ENCODE data around the gene RBM28. TPM values are rescaled to one million over a fixed set of nuclear protein-coding genes. Genes with fewer than 3 reads are reported as not detected.

The RBM28 gene
- polyA plus RNA-seq, 1 donor (not counting 4 experiments of a cell fraction or from before 2014, with no cell fraction given): 36.4 TPM

DNA sequence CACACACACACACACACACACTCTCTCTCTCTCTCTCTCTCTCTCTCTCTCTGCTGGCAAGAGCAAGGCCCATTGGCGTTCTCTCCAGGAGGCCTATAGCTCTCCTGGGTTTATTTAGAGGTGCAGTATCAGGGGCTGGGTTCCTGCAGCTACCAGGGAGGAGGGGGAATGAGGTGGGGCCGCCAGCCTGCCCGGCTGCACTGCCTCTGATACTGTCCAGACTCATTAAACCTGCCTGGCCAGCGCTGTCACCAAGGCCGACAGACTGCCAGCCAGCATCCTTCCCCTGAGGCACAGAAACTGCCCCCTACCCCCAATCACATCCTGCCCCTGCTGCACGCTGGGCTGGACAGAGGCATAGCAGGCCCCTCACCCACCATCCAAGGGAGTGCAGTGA, 13.5 kb upstream of the RBM28 start:
- peaks cover 11% of the 10 kb centered on the region for H3K27me3 ChIP-seq (ENCODE audit: control insufficient read depth, extremely low read depth, insufficient read depth, low read length)

GRCh38 chr7:128356546-128357216, 13.0 kb upstream of the RBM28 start:
- peaks cover 6% of the 10 kb centered on the region for H3K4me1 ChIP-seq (ENCODE audit: control insufficient read depth, extremely low read depth, insufficient read depth, low read length)
- DNase-seq (ENCODE audit: low read depth, low spot score) (no peak), FAIRE-seq (no peak)
- no peaks in the 10 kb centered on the region for H3K79me2 ChIP-seq (ENCODE audit: control insufficient read depth, insufficient read depth, low read length)
- H3K4me3 ChIP-seq (ENCODE audit: control insufficient read depth in 2 of 3, extremely low read depth in 1 of 3, insufficient read depth in 2 of 3, low read depth in 1 of 3, low read length in 3 of 3): no peak overlapping the region
- no peak overlapping the region for H3K9ac ChIP-seq (ENCODE audit: control insufficient read depth, extremely low read depth, insufficient read depth, low read length)
- H3K9me3 ChIP-seq (ENCODE audit: control insufficient read depth, low read depth, low read length): no peaks in the 10 kb centered on the region
- dilution Hi-C loops (cut with MboI; ENCODE audit: extremely low pct_ligation_motif_present, low sequenced_read_pairs): no loop called here
- no peak for TF ChIP-seq EZH2 (IDR thresholded peaks at IDR 0.05; ENCODE audit: low read length)
- TF ChIP-seq CTCF (optimal IDR thresholded peaks at IDR 0.05 in 1 of 3, IDR thresholded peaks at IDR 0.05 in 1 of 3, conservative IDR thresholded peaks at IDR 0.05 in 1 of 3; ENCODE audit: extremely low read depth in 1 of 3, insufficient read depth in 2 of 3, low read length in 3 of 3): no peak
- H3K36me3 ChIP-seq (ENCODE audit: control insufficient read depth in 2 of 2, extremely low read depth in 1 of 2, insufficient read depth in 2 of 2, low read length in 2 of 2): no peaks in the 10 kb centered on the region
- peaks cover 14% of the 10 kb centered on the region for H3K27me3 ChIP-seq (ENCODE audit: control insufficient read depth, extremely low read depth, insufficient read depth, low read length)
- no peak overlapping the region for H3K4me2 ChIP-seq (ENCODE audit: control insufficient read depth, extremely low read depth, insufficient read depth, low read depth, low read length)
- H3K9me1 ChIP-seq (ENCODE audit: control insufficient read depth, extremely low read depth, insufficient read depth, low read length): no peaks in the 10 kb centered on the region
- no peak overlapping the region for H2AFZ ChIP-seq (ENCODE audit: control insufficient read depth, low read length)
- H3K27ac ChIP-seq (ENCODE audit: control insufficient read depth, insufficient read depth, low read length): no peak overlapping the region
- H4K20me1 ChIP-seq (ENCODE audit: control insufficient read depth, extremely low read depth, insufficient read depth, low read length): no peaks in the 10 kb centered on the region

More for the DNA sequence above, 13.5 kb upstream of the RBM28 start:
- no peaks in the 10 kb centered on the region for H3K79me2 ChIP-seq (ENCODE audit: control insufficient read depth, insufficient read depth, low read length)
- DNase-seq (ENCODE audit: low read depth, low spot score): no peak
- peaks cover 11% of the 10 kb centered on the region for H3K4me1 ChIP-seq (ENCODE audit: control insufficient read depth, extremely low read depth, insufficient read depth, low read length)
- no peak overlapping the region for H3K4me3 ChIP-seq (ENCODE audit: control insufficient read depth in 2 of 3, extremely low read depth in 1 of 3, insufficient read depth in 2 of 3, low read depth in 1 of 3, low read length in 3 of 3)
- H3K9me3 ChIP-seq (ENCODE audit: control insufficient read depth, low read depth, low read length): no peaks in the 10 kb centered on the region
- no peak for FAIRE-seq
- dilution Hi-C loops (cut with MboI; ENCODE audit: extremely low pct_ligation_motif_present, low sequenced_read_pairs): no loop called here
- H4K20me1 ChIP-seq (ENCODE audit: control insufficient read depth, extremely low read depth, insufficient read depth, low read length): no peaks in the 10 kb centered on the region
- no peaks in the 10 kb centered on the region for H3K36me3 ChIP-seq (ENCODE audit: control insufficient read depth in 2 of 2, extremely low read depth in 1 of 2, insufficient read depth in 2 of 2, low read length in 2 of 2)
- no peaks in the 10 kb centered on the region for H3K9me1 ChIP-seq (ENCODE audit: control insufficient read depth, extremely low read depth, insufficient read depth, low read length)
- no peak overlapping the region for H3K4me2 ChIP-seq (ENCODE audit: control insufficient read depth, extremely low read depth, insufficient read depth, low read depth, low read length)
- no peak overlapping the region for H3K27ac ChIP-seq (ENCODE audit: control insufficient read depth, insufficient read depth, low read length)
- TF ChIP-seq EZH2 (IDR thresholded peaks at IDR 0.05; ENCODE audit: low read length): no peak
- TF ChIP-seq CTCF (optimal IDR thresholded peaks at IDR 0.05 in 1 of 3, IDR thresholded peaks at IDR 0.05 in 1 of 3, conservative IDR thresholded peaks at IDR 0.05 in 1 of 3; ENCODE audit: extremely low read depth in 1 of 3, insufficient read depth in 2 of 3, low read length in 3 of 3): no peak
- H2AFZ ChIP-seq (ENCODE audit: control insufficient read depth, low read length): no peak overlapping the region
- H3K9ac ChIP-seq (ENCODE audit: control insufficient read depth, extremely low read depth, insufficient read depth, low read length): no peak overlapping the region

All from keratinocyte (primary cell).